ENCODE data around the gene IGFBP3. TPM values are rescaled to one million over a fixed set of nuclear protein-coding genes. Genes with fewer than 3 reads are reported as not detected.

The IGFBP3 gene
- total and polyA plus RNA-seq, 2 experiments from 2014 or later: 268 to 632 TPM

GRCh38 chr7:45914911-45915310, 6.2 kb downstream of the IGFBP3 start:
- no peak overlapping the region for H2AFZ ChIP-seq
- no peaks in the 10 kb centered on the region for H3K4me1 ChIP-seq (ENCODE audit: insufficient read depth)
- 95% methylated on average over 12 of the region's 12 CpGs for WGBS (ENCODE audit: low lambda C conversion rate, missing lambda C conversion rate)
- no peaks in the 10 kb centered on the region for H3K9me2 ChIP-seq (replicated peaks; ENCODE audit: insufficient read depth)
- H3K79me2 ChIP-seq: peaks cover 20% of the 10 kb centered on the region
- H4K20me1 ChIP-seq (ENCODE audit: insufficient read depth, poor library complexity, severe bottlenecking): peaks cover 18% of the 10 kb centered on the region
- TF ChIP-seq EZH2phosphoT487 (IDR thresholded peaks at IDR 0.05; ENCODE audit: low read depth, severe bottlenecking, unreplicated experiment) (no peak), EZH2 (IDR thresholded peaks at IDR 0.05; ENCODE audit: borderline replicate concordance) (no peak), CTCF (IDR thresholded peaks at IDR 0.05; ENCODE audit: poor library complexity) (no peak)
- no peak for DNase-seq (ENCODE audit: low spot score)
- H3K27me3 ChIP-seq: peaks cover 19% of the 10 kb centered on the region
- no peak overlapping the region for H3K27ac ChIP-seq
- H3K4me3 ChIP-seq: no peak overlapping the region
- H3K36me3 ChIP-seq (replicated peaks; ENCODE audit: insufficient read depth, low read depth): no peaks in the 10 kb centered on the region
- no peak overlapping the region for H3K4me2 ChIP-seq
- H3K9me3 ChIP-seq (ENCODE audit: low read depth): no peaks in the 10 kb centered on the region

- DNase-seq (ENCODE audit: low spot score): no peak
- Histone ChIP-seq H3K79me2 (peaks cover 3% of the 10 kb centered on the region), H2AFZ (no peak overlapping the region), H3K9me2 (replicated peaks; ENCODE audit: insufficient read depth) (no peaks in the 10 kb centered on the region), H3K9me3 (ENCODE audit: low read depth) (no peaks in the 10 kb centered on the region), H3K4me3 (no peak overlapping the region), H3K4me2 (no peak overlapping the region), H3K4me1 (ENCODE audit: insufficient read depth) (no peaks in the 10 kb centered on the region), H3K27ac (no peak overlapping the region), H3K36me3 (replicated peaks; ENCODE audit: insufficient read depth, low read depth) (no peaks in the 10 kb centered on the region), H4K20me1 (ENCODE audit: insufficient read depth, poor library complexity, severe bottlenecking) (peaks cover 9% of the 10 kb centered on the region), H3K27me3 (peaks cover 2% of the 10 kb centered on the region)
- WGBS (ENCODE audit: low lambda C conversion rate, missing lambda C conversion rate): 87% methylated on average over 7 of the region's 7 CpGs
- TF ChIP-seq CTCF (IDR thresholded peaks at IDR 0.05; ENCODE audit: poor library complexity): no peak
- TF ChIP-seq EZH2 (IDR thresholded peaks at IDR 0.05; ENCODE audit: borderline replicate concordance): no peak
Observed at GRCh38 chr7:45912972-45913371, 8.1 kb downstream of the IGFBP3 start.

GRCh38 chr7:45911311-45911710, 9.8 kb downstream of the IGFBP3 start:
- Histone ChIP-seq H3K27me3 (no peaks in the 10 kb centered on the region), H3K4me3 (no peak overlapping the region), H3K36me3 (replicated peaks; ENCODE audit: insufficient read depth, low read depth) (no peaks in the 10 kb centered on the region), H3K9me3 (ENCODE audit: low read depth) (no peaks in the 10 kb centered on the region), H3K27ac (no peak overlapping the region), H3K4me2 (no peak overlapping the region), H4K20me1 (ENCODE audit: insufficient read depth, poor library complexity, severe bottlenecking) (peaks cover 7% of the 10 kb centered on the region), H3K4me1 (ENCODE audit: insufficient read depth) (no peaks in the 10 kb centered on the region), H3K79me2 (no peaks in the 10 kb centered on the region), H3K9me2 (replicated peaks; ENCODE audit: insufficient read depth) (no peaks in the 10 kb centered on the region), H2AFZ (no peak overlapping the region)
- 86% methylated on average over 9 of the region's 9 CpGs for WGBS (ENCODE audit: low lambda C conversion rate, missing lambda C conversion rate)
- no peak for DNase-seq (ENCODE audit: low spot score)
- no peak for TF ChIP-seq EZH2phosphoT487 (IDR thresholded peaks at IDR 0.05; ENCODE audit: low read depth, severe bottlenecking, unreplicated experiment)
- no peak for TF ChIP-seq CTCF (IDR thresholded peaks at IDR 0.05; ENCODE audit: poor library complexity)
- TF ChIP-seq EZH2 (IDR thresholded peaks at IDR 0.05; ENCODE audit: borderline replicate concordance): no peak

GRCh38 chr7:45910855-45911254, 10.2 kb downstream of the IGFBP3 start:
- Histone ChIP-seq H3K27ac (no peak overlapping the region), H3K4me1 (ENCODE audit: insufficient read depth) (no peaks in the 10 kb centered on the region), H3K9me2 (replicated peaks; ENCODE audit: insufficient read depth) (no peaks in the 10 kb centered on the region), H3K4me3 (no peak overlapping the region), H3K36me3 (replicated peaks; ENCODE audit: insufficient read depth, low read depth) (no peaks in the 10 kb centered on the region), H4K20me1 (ENCODE audit: insufficient read depth, poor library complexity, severe bottlenecking) (peaks cover 4% of the 10 kb centered on the region), H3K27me3 (no peaks in the 10 kb centered on the region), H3K9me3 (ENCODE audit: low read depth) (no peaks in the 10 kb centered on the region), H3K79me2 (no peaks in the 10 kb centered on the region), H3K4me2 (no peak overlapping the region), H2AFZ (no peak overlapping the region)
- WGBS (ENCODE audit: low lambda C conversion rate, missing lambda C conversion rate): 91% methylated on average over 3 of the region's 3 CpGs
- TF ChIP-seq CTCF (IDR thresholded peaks at IDR 0.05; ENCODE audit: poor library complexity): no peak
- no peak for TF ChIP-seq EZH2phosphoT487 (IDR thresholded peaks at IDR 0.05; ENCODE audit: low read depth, severe bottlenecking, unreplicated experiment)
- no peak for TF ChIP-seq EZH2 (IDR thresholded peaks at IDR 0.05; ENCODE audit: borderline replicate concordance)
- no peak for DNase-seq (ENCODE audit: low spot score)
